ENCODE measurements around the gene CCDC127. TPM values are rescaled to one million over a fixed set of nuclear protein-coding genes. Genes with fewer than 3 reads are reported as not detected.
"Not testable (repeated sequence)": the region's sequence is repeated elsewhere in the genome, so short reads cannot be mapped to it uniquely, and the experiment has no call there.

The CCDC127 gene
- total and polyA plus RNA-seq, 3 experiments from 2014 or later, result 5.3 to 8.3 (median 7.2) TPM

DNA sequence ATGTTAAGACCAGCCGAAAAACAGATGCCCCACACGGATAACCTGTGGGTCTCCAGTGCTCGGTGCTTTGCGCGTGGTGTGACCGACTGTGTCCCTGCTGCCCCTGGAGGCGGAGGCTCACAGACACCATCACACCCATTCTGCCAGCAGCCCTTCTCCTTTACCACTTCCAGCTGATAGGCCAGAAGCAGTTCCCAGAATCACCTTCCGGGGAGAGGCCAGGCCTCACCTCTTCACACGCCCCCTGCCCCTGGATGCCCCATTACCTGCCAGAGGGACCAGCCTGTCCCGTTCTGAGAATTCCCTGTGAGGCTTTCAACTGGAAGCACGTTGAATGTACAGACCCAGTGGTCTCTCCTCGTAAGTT is 48.2 kb downstream of the CCDC127 start:
- no peaks in the 10 kb centered on the region for H3K9me3 Mint-ChIP-seq
- DNase-seq, result no peak
- H3K36me3 ChIP-seq (ENCODE audit: insufficient read depth, low read length), result no peaks in the 10 kb centered on the region
- POLR2A ChIA-PET, result no interaction called here
- H3K4me1 ChIP-seq (ENCODE audit: insufficient read depth, low read length), result no peaks in the 10 kb centered on the region
- CTCF ChIA-PET, result no interaction called here
- no peaks in the 10 kb centered on the region for H3K4me1 Mint-ChIP-seq
- H3K27ac ChIP-seq (ENCODE audit: low read depth, low read length), result no peak overlapping the region
- H3K9me3 ChIP-seq (ENCODE audit: low read length), result no peaks in the 10 kb centered on the region
- no peak overlapping the region for H3K4me3 ChIP-seq (ENCODE audit: low read length)
- peaks cover 0 to 16% of the 10 kb centered on the region in 2 donors for H3K27me3 Mint-ChIP-seq
- H3K27ac Mint-ChIP-seq, result no peak overlapping the region
- H3K36me3 Mint-ChIP-seq, result no peaks in the 10 kb centered on the region
- no peaks in the 10 kb centered on the region for H3K27me3 ChIP-seq (ENCODE audit: insufficient read depth, low read length, poor library complexity, severe bottlenecking)
- no peak overlapping the region for H3K4me3 Mint-ChIP-seq

- Mint-ChIP-seq H3K27me3 (peaks cover 0 to 13% of the 10 kb centered on the region in 2 donors), H3K9me3 (no peaks in the 10 kb centered on the region), H3K36me3 (no peaks in the 10 kb centered on the region), H3K27ac (no peak overlapping the region), H3K4me3 (no peak overlapping the region), H3K4me1 (no peaks in the 10 kb centered on the region)
- no peaks in the 10 kb centered on the region for H3K27me3 ChIP-seq (ENCODE audit: insufficient read depth, low read length, poor library complexity, severe bottlenecking)
- no peak overlapping the region for H3K27ac ChIP-seq (ENCODE audit: low read depth, low read length)
- POLR2A ChIA-PET, result no interaction called here
- H3K4me3 ChIP-seq (ENCODE audit: low read length), result no peak overlapping the region
- DNase-seq, result no peak
- CTCF ChIA-PET, result no interaction called here
- no peaks in the 10 kb centered on the region for H3K36me3 ChIP-seq (ENCODE audit: insufficient read depth, low read length)
- H3K9me3 ChIP-seq (ENCODE audit: low read length), result no peaks in the 10 kb centered on the region
- H3K4me1 ChIP-seq (ENCODE audit: insufficient read depth, low read length), result no peaks in the 10 kb centered on the region
These were observed 48.8 kb downstream of the CCDC127 start for GRCh38 chr5:169071-169727.

- no peaks in the 10 kb centered on the region for H3K4me1 ChIP-seq (ENCODE audit: insufficient read depth, low read length)
- H3K36me3 Mint-ChIP-seq, result no peaks in the 10 kb centered on the region
- H3K27ac Mint-ChIP-seq, result no peak overlapping the region
- POLR2A ChIA-PET, result no interaction called here
- H3K36me3 ChIP-seq (ENCODE audit: insufficient read depth, low read length), result no peaks in the 10 kb centered on the region
- no peaks in the 10 kb centered on the region for H3K4me1 Mint-ChIP-seq
- CTCF ChIA-PET, result no interaction called here
- no peaks in the 10 kb centered on the region for H3K9me3 ChIP-seq (ENCODE audit: low read length)
- H3K27me3 Mint-ChIP-seq, result peaks cover 0 to 5% of the 10 kb centered on the region in 2 donors
- DNase-seq, result no peak
- no peaks in the 10 kb centered on the region for H3K27me3 ChIP-seq (ENCODE audit: insufficient read depth, low read length, poor library complexity, severe bottlenecking)
- H3K9me3 Mint-ChIP-seq, result no peaks in the 10 kb centered on the region
- no peak overlapping the region for H3K4me3 Mint-ChIP-seq
- no peak overlapping the region for H3K27ac ChIP-seq (ENCODE audit: low read depth, low read length)
- no peak overlapping the region for H3K4me3 ChIP-seq (ENCODE audit: low read length)
These were observed 49.8 kb downstream of the CCDC127 start for GRCh38 chr5:167982-168660.

- Histone ChIP-seq H3K27me3 (ENCODE audit: insufficient read depth, low read length, poor library complexity, severe bottlenecking) (no peaks in the 10 kb centered on the region), H3K4me3 (ENCODE audit: low read length) (no peak overlapping the region), H3K9me3 (ENCODE audit: low read length) (no peaks in the 10 kb centered on the region), H3K4me1 (ENCODE audit: insufficient read depth, low read length) (no peaks in the 10 kb centered on the region), H3K36me3 (ENCODE audit: insufficient read depth, low read length) (no peaks in the 10 kb centered on the region), H3K27ac (ENCODE audit: low read depth, low read length) (no peak overlapping the region)
- no peaks in the 10 kb centered on the region for H3K9me3 Mint-ChIP-seq
- ChIA-PET CTCF (no interaction called here), POLR2A (no interaction called here)
- no peaks in the 10 kb centered on the region for H3K4me1 Mint-ChIP-seq
- no peak overlapping the region for H3K4me3 Mint-ChIP-seq
- no peak overlapping the region for H3K27ac Mint-ChIP-seq
- DNase-seq, result no peak
- H3K36me3 Mint-ChIP-seq, result no peaks in the 10 kb centered on the region
- no peaks in the 10 kb centered on the region for H3K27me3 Mint-ChIP-seq
These were observed 50.4 kb downstream of the CCDC127 start for GRCh38 chr5:167511-167910.

DNA sequence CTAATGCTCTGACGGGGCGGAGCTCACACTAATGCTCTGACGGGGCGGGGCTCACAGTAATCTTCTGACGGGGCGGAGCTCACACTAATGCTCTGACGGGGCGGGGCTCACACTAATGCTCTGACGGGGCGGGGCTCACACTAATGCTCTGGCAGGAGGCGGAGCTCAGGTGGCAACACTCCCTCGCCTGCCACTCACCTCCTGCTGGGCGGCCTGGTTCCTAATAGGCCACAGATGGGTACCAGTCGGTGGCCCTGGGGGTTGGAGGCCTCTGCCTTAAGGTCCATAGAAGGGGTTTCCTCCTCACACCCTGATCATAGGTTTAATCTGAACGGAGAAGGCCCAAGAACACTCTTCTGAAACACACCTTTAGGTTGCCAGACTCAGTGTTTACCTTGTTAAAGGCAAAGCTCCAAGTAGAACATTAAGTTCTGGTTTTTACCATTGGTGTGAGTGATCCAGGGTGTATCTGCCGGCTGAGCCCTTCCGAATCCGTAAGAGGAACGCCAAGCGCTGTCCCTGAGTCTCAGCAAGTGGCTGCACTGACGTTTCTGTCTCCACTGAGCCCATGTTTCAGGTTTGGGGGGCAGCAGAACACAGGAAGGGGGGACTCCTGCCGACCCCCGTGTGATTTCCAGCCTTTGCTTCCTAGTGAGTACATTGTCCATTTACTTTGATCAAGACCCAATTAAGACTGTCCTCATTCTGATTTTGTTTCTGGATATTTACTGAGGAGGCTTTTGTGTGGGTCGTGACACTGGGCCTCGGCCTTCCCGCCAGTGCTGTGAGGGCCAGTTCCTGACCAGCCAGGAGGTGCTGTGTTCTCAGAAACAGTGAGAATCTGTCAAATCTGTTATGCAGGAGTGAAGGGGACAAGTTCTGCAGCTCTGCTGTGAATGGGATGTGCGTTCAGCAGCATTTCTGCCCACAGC is 51.2 kb downstream of the CCDC127 start:
- no peaks in the 10 kb centered on the region for H3K9me3 ChIP-seq (ENCODE audit: low read length)
- no peak overlapping the region for H3K4me3 Mint-ChIP-seq
- H3K36me3 ChIP-seq (ENCODE audit: insufficient read depth, low read length), result no peaks in the 10 kb centered on the region
- DNase-seq, result no peak
- H3K27me3 ChIP-seq (ENCODE audit: insufficient read depth, low read length, poor library complexity, severe bottlenecking), result no peaks in the 10 kb centered on the region
- H3K27ac ChIP-seq (ENCODE audit: low read depth, low read length), result no peak overlapping the region
- H3K27me3 Mint-ChIP-seq, result no peaks in the 10 kb centered on the region
- POLR2A ChIA-PET, result no interaction called here
- no peaks in the 10 kb centered on the region for H3K36me3 Mint-ChIP-seq
- H3K4me1 ChIP-seq (ENCODE audit: insufficient read depth, low read length), result no peaks in the 10 kb centered on the region
- CTCF ChIA-PET, result no interaction called here
- no peaks in the 10 kb centered on the region for H3K9me3 Mint-ChIP-seq
- no peak overlapping the region for H3K4me3 ChIP-seq (ENCODE audit: low read length)
- H3K4me1 Mint-ChIP-seq, result no peaks in the 10 kb centered on the region
- no peak overlapping the region for H3K27ac Mint-ChIP-seq

GRCh38 chr5:164783-165182 is 53.2 kb downstream of the CCDC127 start:
- H3K36me3 ChIP-seq (ENCODE audit: insufficient read depth, low read length); H3K4me1 Mint-ChIP-seq; H3K9me3 ChIP-seq (ENCODE audit: low read length); H3K4me1 ChIP-seq (ENCODE audit: insufficient read depth, low read length); H3K27ac ChIP-seq (ENCODE audit: low read depth, low read length); H3K4me3 ChIP-seq (ENCODE audit: low read length); H3K9me3 Mint-ChIP-seq; POLR2A ChIA-PET; DNase-seq; H3K36me3 Mint-ChIP-seq; CTCF ChIA-PET; H3K4me3 Mint-ChIP-seq; H3K27ac Mint-ChIP-seq; H3K27me3 ChIP-seq (ENCODE audit: insufficient read depth, low read length, poor library complexity, severe bottlenecking): not testable (repeated sequence)
- peaks cover 2 to 15% of the 10 kb centered on the region in 2 donors for H3K27me3 Mint-ChIP-seq

- no peak overlapping the region for H3K4me3 Mint-ChIP-seq
- Histone ChIP-seq H3K4me1 (ENCODE audit: insufficient read depth, low read length) (no peaks in the 10 kb centered on the region), H3K9me3 (ENCODE audit: low read length) (no peaks in the 10 kb centered on the region), H3K27me3 (ENCODE audit: insufficient read depth, low read length, poor library complexity, severe bottlenecking) (no peaks in the 10 kb centered on the region), H3K4me3 (ENCODE audit: low read length) (no peak overlapping the region), H3K27ac (ENCODE audit: low read depth, low read length) (no peak overlapping the region), H3K36me3 (ENCODE audit: insufficient read depth, low read length) (no peaks in the 10 kb centered on the region)
- H3K27ac Mint-ChIP-seq, result no peak overlapping the region
- H3K27me3 Mint-ChIP-seq, result peaks cover 2 to 21% of the 10 kb centered on the region in 2 donors
- DNase-seq, result no peak
- CTCF ChIA-PET, result no interaction called here
- no peaks in the 10 kb centered on the region for H3K9me3 Mint-ChIP-seq
- no peaks in the 10 kb centered on the region for H3K4me1 Mint-ChIP-seq
- H3K36me3 Mint-ChIP-seq, result no peaks in the 10 kb centered on the region
- POLR2A ChIA-PET, result no interaction called here
These were observed 53.7 kb downstream of the CCDC127 start for GRCh38 chr5:164244-164643.

GRCh38 chr5:163841-164240 is 54.1 kb downstream of the CCDC127 start:
- H3K27me3 Mint-ChIP-seq, result peaks cover 2 to 23% of the 10 kb centered on the region in 2 donors
- Histone ChIP-seq H3K4me1 (ENCODE audit: insufficient read depth, low read length) (no peaks in the 10 kb centered on the region), H3K36me3 (ENCODE audit: insufficient read depth, low read length) (no peaks in the 10 kb centered on the region), H3K27me3 (ENCODE audit: insufficient read depth, low read length, poor library complexity, severe bottlenecking) (no peaks in the 10 kb centered on the region), H3K27ac (ENCODE audit: low read depth, low read length) (no peak overlapping the region), H3K4me3 (ENCODE audit: low read length) (no peak overlapping the region), H3K9me3 (ENCODE audit: low read length) (no peaks in the 10 kb centered on the region)
- no peaks in the 10 kb centered on the region for H3K9me3 Mint-ChIP-seq
- POLR2A ChIA-PET, result no interaction called here
- no peak overlapping the region for H3K27ac Mint-ChIP-seq
- H3K4me3 Mint-ChIP-seq, result no peak overlapping the region
- no peak for DNase-seq
- no peaks in the 10 kb centered on the region for H3K4me1 Mint-ChIP-seq
- CTCF ChIA-PET, result no interaction called here
- no peaks in the 10 kb centered on the region for H3K36me3 Mint-ChIP-seq

Data from CD8-positive, alpha-beta memory T cell (primary cell).